DMS53 (cell line): ENCODE data around the gene SMIM15.

Experiments used
- DNase-seq: peaks from one replicate; lab custom pipeline; 2025; lab: John Stamatoyannopoulos, UW

The SMIM15 gene

GRCh38 chr5:61159836-61160235, 2.4 kb downstream of the SMIM15 start:
- no peak for DNase-seq

- DNase-seq: peak; percentile 5
Observed at GRCh38 chr5:61159070-61159469, 3.2 kb downstream of the SMIM15 start.

- no peak for DNase-seq
Observed at GRCh38 chr5:61151893-61152292, 10.4 kb downstream of the SMIM15 start.

GRCh38 chr5:61148515-61148914, 13.8 kb downstream of the SMIM15 start:
- DNase-seq: no peak

GRCh38 chr5:61142811-61143210, 19.5 kb downstream of the SMIM15 start:
- no peak for DNase-seq

- DNase-seq: no peak
Observed at GRCh38 chr5:61142391-61142790, 19.9 kb downstream of the SMIM15 start.

- DNase-seq: no peak
Observed at GRCh38 chr5:61141801-61142200, 20.5 kb downstream of the SMIM15 start.

GRCh38 chr5:61139931-61140330, 22.3 kb downstream of the SMIM15 start:
- DNase-seq: no peak

GRCh38 chr5:61139094-61139873, 23.0 kb downstream of the SMIM15 start:
- peak; percentile 33 for DNase-seq

- no peak for DNase-seq
Observed at GRCh38 chr5:61137835-61138234, 24.4 kb downstream of the SMIM15 start.

- no peak for DNase-seq
Observed at GRCh38 chr5:61132559-61132958, 29.7 kb downstream of the SMIM15 start.

GRCh38 chr5:61130289-61130688, 32.0 kb downstream of the SMIM15 start:
- no peak for DNase-seq

- peak; percentile 20 for DNase-seq
Observed at GRCh38 chr5:61123145-61123544, 39.1 kb downstream of the SMIM15 start.

- no peak for DNase-seq
Observed at GRCh38 chr5:61120534-61120933, 41.7 kb downstream of the SMIM15 start.

- DNase-seq: no peak
Observed at GRCh38 chr5:61119066-61119465, 43.2 kb downstream of the SMIM15 start.

- DNase-seq: no peak
Observed at GRCh38 chr5:61115968-61116367, 46.3 kb downstream of the SMIM15 start.

- no peak for DNase-seq
Observed at GRCh38 chr5:61114441-61114840, 47.8 kb downstream of the SMIM15 start.
